Mononuclear cell (primary cell): ENCODE measurements around the gene CTDP1. TPM values are rescaled to one million over a fixed set of nuclear protein-coding genes. Genes with fewer than 3 reads are reported as not detected.

Source experiments
- H3K27me3 ChIP-seq: 2 replicates; pipeline ENCODE4 v1.6.0; 2011; ENCODE audit warnings: low read length, control low read depth; ENCODE audit not compliant: insufficient read depth
- H3K4me1 ChIP-seq: 2 replicates; pipeline ENCODE4 v1.5.1; 2011; ENCODE audit warnings: mild to moderate bottlenecking, low read length, control low read depth; ENCODE audit not compliant: insufficient read depth
- H3K4me3 ChIP-seq: 2 replicates; pipeline ENCODE4 v1.5.1; 2011; ENCODE audit warnings: mild to moderate bottlenecking, low read length, moderate library complexity
- H3K9me3 ChIP-seq: 2 replicates; pipeline ENCODE4 v1.5.1; 2011; ENCODE audit warnings: low read depth, mild to moderate bottlenecking, control low read depth, low read length
- total RNA-seq: library from RNA; depleted of rRNA; stranded (reverse); fragments of >200 nt; gene quantifications from one replicate; pipeline ENCODE4 v1.2.3, GENCODE V29; 2012

Gene CTDP1
- total RNA-seq, 1 donor, result 34.8 TPM

DNA sequence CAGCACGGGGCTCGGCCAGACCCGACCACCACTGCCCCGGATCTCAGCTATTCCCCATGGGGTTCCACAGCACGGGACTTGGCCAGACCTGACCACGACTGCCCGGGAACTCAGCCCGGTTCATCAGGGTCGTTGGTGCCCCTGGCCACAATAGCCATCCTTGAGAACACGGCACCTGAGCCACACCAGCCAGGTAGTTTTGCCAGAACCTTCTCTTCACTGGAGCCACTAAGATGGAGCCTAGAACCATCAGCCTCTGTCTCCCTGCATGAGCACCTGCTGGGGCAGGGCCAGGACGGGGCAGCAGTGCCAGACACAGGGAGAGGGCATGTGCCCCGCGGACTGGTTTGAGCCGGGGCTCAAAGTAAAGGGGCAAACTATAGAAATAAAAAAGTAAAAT is 106.7 kb downstream of the CTDP1 start:
- H3K9me3 ChIP-seq, result no peaks in the 10 kb centered on the region
- no peak overlapping the region for H3K4me3 ChIP-seq
- peaks cover 27% of the 10 kb centered on the region for H3K4me1 ChIP-seq
- peaks cover 22% of the 10 kb centered on the region for H3K27me3 ChIP-seq

DNA sequence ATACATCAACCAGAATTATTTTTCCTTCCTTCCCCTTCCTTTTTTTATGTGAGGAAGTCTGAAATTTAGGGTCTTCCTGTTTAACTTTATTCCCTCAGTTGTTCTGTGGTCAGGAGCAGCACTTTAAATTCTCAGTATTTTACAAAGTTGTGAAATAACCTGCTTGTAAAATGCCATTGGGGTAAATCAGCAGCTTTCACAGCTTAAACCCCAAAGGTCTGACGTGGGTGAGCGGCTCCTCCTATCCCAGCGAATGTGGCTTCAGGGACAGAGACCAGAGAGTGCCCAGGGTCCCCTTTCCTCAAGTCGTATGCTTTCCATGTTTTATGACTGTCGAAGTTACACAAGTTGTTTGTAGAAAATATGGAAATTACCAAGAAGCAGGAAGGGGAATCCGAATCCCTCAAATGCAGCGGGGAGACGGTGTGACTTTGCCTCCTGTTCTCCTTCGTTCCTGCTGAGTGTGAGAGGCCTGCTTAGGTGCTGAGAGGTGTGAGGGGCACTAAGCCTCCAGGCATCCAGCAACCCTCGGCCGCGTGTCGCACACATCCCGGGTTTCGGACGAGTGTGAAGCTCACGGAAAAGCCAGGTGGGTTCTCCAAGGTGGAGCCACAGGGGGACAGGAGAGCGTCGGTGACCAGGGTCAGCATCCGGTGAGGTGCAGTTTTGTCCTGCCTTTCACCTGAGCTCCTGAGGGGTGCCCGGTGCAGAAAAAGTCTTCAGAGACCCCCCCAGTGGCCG is 107.4 kb downstream of the CTDP1 start:
- Histone ChIP-seq H3K4me3 (no peak overlapping the region), H3K4me1 (peaks cover 34% of the 10 kb centered on the region), H3K27me3 (peaks cover 22% of the 10 kb centered on the region), H3K9me3 (no peaks in the 10 kb centered on the region)

DNA sequence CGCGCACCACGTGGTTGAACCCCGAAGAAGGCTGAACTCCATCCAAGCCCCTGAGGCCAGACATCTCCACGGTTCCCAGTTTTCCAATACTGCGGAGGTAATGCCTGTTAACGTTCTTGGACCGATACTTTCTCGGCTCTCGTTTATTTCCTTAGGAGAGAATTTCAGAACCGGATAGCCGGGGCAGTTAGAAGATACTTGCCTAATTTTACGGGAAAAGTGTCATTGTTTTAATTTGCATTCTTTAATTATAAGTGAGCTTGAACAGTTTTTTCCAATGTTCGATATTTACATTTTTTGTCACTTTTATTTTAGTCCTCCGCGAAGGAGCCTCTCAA is 107.9 kb downstream of the CTDP1 start:
- Histone ChIP-seq H3K4me3 (no peak overlapping the region), H3K4me1 (peaks cover 39% of the 10 kb centered on the region), H3K27me3 (peaks cover 22% of the 10 kb centered on the region), H3K9me3 (no peaks in the 10 kb centered on the region)

DNA sequence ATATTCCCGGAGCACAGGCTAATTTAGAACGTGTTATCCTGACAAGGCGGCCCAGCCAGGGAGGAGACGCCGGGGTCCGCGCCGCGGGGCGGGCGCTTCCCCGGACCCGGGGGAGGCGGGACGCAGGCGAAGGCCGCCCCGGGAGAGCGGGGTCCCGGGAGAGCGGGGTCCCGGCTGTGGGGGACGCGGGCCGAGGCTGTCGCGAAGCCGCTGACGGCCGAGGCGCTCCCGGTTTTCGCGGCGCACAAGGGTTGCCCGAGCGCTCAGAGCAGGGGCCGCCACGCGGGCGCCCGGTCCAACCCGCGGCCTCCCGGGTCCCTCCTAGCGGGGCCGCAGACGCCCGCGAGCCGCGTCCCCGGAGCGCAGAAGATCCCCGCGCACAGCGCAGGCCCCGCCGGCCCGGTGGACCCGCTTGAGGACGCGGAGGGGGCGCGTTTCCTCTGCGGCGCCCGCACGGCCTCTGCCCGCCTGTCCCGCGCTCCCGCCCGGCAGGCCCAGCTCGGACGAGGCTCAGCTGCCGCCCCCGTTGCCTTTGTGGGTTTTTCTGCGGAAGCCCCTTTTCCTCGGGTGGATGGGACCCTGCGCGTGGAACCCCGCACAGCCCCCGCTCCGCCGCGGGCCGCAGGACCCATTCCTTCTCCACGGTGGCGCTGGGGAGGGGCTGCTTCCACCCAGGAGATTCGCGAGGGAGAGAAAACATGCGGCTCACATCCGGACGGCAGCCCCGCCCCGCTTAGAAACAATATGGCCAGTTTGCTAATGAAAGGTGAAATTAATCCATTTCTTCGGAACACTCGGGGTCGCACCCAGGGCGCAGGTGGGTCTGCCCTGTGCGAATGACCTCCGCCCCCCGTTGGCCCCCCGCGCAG is 108.5 kb downstream of the CTDP1 start:
- Histone ChIP-seq H3K9me3 (no peaks in the 10 kb centered on the region), H3K4me1 (peaks cover 45% of the 10 kb centered on the region), H3K27me3 (peaks cover 22% of the 10 kb centered on the region), H3K4me3 (no peak overlapping the region)

DNA sequence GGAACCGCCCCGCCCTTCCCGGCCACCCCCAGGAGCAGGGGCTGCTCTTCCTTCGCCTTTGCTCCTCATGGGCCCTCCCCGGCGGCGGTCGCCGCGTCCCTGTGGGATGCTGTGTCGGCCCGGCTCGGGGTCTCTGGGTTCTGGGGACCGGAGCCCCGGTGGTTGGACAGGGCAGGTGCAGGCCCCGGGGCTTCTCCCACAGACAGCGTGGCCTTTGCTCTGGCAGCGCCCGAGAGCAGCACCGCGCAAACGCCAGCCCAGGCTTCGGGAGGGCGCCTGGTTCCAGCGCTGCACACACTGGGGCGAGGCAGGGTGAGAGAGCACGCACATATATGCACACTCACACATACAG is 109.1 kb downstream of the CTDP1 start:
- no peaks in the 10 kb centered on the region for H3K9me3 ChIP-seq
- peaks cover 22% of the 10 kb centered on the region for H3K27me3 ChIP-seq
- no peak overlapping the region for H3K4me3 ChIP-seq
- H3K4me1 ChIP-seq, result peaks cover 50% of the 10 kb centered on the region

DNA sequence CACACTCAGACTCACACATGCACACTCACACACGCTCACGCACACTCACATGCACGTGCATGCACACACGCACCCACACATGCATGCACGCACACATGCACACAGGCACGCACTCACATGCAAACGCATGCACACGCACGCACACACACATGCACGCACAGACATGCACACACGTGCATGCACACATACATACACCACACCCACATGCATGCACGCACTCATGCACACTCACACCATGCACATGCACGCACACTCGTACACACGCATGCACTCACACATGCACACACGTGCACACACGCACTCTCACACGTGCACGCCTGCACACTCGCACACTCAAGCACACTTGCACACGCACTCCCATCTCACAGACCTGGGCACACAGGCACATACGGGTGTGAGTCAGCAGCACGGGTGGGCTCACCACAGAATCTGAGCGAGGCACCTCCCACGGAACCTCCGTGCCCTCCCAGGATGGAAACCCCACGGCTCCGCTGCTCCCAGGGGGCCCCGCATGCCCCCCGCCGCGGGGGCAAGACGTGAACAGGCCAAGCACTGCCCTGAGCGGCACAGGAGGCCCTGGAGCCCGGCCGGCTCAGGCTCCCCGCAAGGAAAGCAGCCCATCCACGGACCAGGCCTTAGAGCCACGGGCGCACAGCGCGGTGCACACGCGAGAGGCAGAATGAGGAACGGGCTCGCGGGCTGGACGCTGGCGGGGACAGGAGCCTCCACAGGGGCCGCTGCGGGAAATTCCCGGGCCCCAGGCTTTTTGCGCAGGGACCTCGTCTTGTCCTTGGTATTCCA is 109.7 kb downstream of the CTDP1 start:
- H3K4me1 ChIP-seq, result peaks cover 55% of the 10 kb centered on the region

DNA sequence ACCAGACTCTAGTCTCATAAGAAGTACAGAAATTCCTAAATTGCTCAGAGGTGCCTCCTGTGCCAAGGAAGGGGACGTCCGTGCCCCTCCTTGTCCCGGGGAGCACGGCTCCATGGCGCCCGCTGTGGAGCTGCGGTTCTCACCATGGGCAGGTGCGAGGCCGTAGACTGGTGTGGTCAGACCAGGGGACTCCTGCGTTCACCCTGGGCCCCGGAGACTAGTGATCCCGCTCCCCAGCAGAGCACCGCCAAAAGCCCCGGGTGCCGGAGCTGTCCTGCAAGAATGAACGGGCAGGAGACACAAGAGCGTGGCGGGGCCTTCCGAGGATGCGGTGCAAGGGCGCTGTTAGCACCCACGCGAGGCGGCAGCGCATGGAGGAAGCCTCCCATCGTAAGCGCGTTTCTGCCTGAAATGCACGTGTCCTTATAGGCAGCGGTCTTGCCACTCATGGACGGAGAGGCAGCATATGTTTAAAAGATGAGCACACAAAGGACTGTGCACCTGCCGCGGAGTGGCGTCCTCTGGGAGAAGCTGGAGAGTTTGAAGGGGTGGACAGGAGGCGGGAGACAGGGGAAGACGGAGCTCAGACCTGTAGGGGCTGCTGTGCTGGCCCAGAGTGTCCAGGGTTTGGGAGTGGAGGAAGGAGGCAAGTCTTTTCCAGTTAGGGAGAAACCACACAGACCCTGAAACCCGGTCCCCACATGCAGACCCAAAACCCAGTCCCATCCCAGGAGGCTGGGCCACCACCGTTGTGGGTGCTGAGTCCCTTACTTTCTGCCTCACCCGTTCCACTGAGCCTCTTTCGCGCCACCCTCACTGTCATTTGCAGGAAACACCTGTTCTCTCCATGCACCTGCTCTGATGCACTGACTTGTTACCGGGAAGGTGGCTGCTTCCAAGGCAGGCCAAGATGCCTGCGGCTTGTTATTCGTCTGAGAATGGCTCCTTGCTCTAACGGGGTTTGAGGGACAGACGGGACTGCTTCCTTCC is 110.6 kb downstream of the CTDP1 start:
- peaks cover 22% of the 10 kb centered on the region for H3K27me3 ChIP-seq
- no peaks in the 10 kb centered on the region for H3K9me3 ChIP-seq
- H3K4me1 ChIP-seq, result peaks cover 64% of the 10 kb centered on the region
- H3K4me3 ChIP-seq, result no peak overlapping the region

More for the DNA sequence above, 109.7 kb downstream of the CTDP1 start:
- H3K4me3 ChIP-seq, result no peak overlapping the region
- H3K27me3 ChIP-seq, result peaks cover 22% of the 10 kb centered on the region
- no peaks in the 10 kb centered on the region for H3K9me3 ChIP-seq

DNA sequence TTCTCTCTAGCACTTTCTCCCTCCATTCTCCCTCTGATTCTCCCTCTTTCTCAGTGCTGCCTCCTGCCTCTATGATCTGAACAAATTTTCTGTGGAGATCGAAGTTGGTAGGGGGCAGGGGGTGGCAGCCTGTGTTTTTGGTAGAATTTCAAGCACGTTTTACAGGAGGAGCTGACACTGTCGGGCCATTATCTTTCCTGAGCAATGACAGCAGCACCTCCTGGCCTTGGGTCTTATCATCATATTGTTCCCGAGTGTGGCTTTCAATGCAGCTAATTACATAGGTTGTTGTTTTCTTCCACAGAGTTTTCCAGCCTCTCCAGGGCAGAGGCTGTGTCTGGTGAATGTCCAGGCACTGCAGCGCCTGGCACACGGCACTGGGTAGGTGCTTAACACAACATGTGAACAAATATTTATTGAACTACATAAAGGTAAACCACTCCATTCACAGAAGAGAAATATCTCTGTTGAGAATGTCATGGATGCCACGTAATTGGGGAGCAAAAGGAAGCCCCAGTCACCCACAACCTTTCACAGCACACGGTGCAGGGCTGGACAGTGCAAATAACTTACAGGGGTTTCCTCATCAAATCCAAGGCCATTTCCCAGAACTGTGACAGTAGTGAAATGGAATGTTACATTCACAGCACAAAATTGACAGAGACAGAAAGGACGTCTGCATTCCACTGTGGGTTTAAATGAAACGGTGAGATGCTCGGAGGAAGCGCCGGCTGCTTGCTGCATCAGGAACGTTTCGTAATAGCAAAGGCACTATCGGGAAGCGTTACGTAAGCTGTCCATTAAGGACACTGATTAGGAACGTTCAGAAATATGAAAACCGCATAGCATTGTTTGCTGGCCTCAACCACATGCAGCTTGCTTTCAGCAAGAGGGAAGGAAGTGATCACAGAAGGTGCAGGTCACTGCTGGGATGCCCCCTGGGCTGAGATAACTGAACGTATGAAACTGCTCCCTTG is 111.7 kb downstream of the CTDP1 start:
- Histone ChIP-seq H3K4me1 (peaks cover 72% of the 10 kb centered on the region), H3K4me3 (no peak overlapping the region), H3K9me3 (no peaks in the 10 kb centered on the region), H3K27me3 (peaks cover 22% of the 10 kb centered on the region)

DNA sequence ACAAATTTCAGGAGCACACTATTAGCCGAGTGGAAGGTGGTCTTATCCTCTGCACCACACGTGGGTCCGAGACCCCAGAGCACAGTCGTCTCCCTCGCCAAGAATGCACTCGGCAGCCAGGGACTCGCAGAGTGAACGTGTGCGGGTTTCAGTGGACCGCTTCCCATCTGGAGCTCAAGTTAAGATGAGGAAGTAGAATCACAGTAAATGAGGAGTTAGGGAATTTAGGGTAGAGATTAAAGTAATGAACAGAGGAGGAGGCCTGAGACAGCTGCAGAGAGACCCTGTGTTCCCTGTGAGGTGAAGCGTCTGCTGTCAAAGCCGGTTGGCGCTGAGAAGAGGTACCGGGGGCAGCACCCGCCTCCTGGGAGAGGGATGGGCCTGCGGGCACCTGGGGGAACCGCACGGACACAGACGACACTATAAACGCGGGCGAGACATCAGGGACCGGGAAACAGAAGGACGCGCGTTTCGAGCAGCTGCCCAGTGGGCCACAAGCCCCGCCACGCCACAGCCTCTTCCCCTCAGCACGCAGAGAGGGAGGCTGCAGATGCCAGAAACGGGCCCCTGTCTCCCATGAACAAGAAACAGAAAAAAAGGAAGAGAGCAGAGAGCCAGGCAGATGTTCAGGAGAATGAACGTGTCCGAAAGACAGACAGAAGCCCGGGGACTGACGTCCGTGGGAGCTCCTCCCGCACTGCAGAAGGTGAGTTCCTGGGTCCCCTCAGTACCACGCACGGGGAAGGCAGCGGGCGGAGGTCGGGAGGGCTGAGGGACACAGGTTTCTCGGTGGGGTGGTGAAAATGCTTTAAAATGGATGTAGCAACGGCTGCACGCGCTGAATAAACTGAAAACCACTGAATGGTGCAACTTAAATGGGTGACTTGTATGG is 112.7 kb downstream of the CTDP1 start:
- peak overlapping the region; percentile 5 for H3K4me3 ChIP-seq
- H3K4me1 ChIP-seq, result peaks cover 71% of the 10 kb centered on the region
- H3K9me3 ChIP-seq, result no peaks in the 10 kb centered on the region
- H3K27me3 ChIP-seq, result peaks cover 22% of the 10 kb centered on the region

DNA sequence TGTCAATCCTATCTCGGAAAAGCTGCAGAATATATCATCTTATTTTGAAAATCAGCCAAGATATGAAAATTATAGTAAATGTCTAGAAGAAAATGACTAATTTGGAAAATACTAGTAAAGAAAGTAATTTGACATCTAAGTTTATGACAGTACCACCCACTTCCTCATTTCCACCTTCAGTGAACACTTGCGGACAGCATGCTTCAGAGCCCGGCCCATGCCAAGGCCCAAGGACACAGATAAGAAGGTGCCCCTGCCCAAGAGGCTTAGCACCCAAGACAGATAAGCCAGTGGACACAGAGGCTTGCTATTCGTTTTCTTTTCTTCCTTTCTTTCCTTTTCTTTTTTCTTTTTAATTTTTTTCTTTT is 113.4 kb downstream of the CTDP1 start:
- no peaks in the 10 kb centered on the region for H3K9me3 ChIP-seq
- peaks cover 68% of the 10 kb centered on the region for H3K4me1 ChIP-seq
- H3K27me3 ChIP-seq, result peaks cover 19% of the 10 kb centered on the region
- H3K4me3 ChIP-seq, result peak overlapping the region; percentile 5

DNA sequence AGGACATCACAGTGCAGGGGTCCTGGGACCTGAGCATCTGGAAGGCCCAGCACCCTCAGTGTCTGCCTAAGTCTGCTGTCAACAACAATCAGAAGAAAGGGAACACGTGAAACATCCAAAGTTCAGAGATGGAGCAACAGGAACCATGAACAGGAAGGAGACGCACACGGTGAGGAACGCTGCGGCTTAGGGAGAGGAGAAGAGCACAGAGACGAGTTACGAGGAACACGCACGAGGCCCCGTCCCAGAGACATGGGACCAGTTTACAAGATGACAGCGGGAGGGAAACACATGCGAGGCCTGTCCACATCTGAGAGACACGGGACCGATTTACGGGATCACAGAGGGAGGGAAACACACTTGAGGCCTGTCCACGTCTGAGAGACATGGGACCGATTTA is 115.2 kb downstream of the CTDP1 start:
- peaks cover 80% of the 10 kb centered on the region for H3K4me1 ChIP-seq
- no peaks in the 10 kb centered on the region for H3K9me3 ChIP-seq
- no peak overlapping the region for H3K4me3 ChIP-seq
- H3K27me3 ChIP-seq, result peaks cover 27% of the 10 kb centered on the region

DNA sequence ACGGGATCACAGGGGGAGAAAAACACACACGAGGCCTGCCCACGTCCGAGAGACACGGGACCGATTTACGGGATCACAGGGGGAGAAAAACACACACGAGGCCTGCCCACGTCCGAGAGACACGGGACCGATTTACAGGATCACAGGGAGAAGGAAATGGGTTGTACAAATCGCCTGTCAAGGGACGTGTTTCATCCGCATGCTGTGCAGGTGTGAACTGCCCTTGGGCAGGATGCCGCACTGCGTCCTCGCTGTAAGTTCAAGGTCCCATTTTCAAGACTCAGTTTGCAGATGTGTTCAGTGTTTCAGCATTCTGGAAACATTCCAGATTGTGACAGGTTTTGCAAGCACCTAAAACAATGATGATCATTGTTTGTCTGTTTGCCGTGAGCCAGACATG is 115.8 kb downstream of the CTDP1 start:
- Histone ChIP-seq H3K9me3 (no peaks in the 10 kb centered on the region), H3K4me3 (no peak overlapping the region), H3K27me3 (peaks cover 27% of the 10 kb centered on the region), H3K4me1 (peaks cover 78% of the 10 kb centered on the region)

DNA sequence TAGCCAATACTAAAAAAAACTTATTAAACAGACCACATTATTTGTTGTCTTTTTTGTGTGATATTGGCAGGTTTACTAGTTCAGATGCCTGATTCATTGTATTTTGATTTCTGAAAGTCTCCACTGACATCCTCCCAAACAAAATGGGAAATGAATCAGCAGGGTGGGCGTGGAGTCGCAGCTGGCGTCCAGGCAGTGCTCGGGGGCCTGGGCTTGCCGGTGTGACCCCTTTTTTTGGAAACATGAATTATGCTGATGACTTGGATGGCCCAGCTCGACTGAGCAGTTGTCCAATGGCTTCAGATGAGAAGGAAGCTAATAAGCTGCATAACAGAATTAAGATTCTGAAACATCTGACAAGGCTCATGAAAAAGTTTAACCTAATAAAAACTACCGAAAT is 116.4 kb downstream of the CTDP1 start:
- peaks cover 72% of the 10 kb centered on the region for H3K4me1 ChIP-seq
- no peak overlapping the region for H3K4me3 ChIP-seq
- H3K9me3 ChIP-seq, result no peaks in the 10 kb centered on the region
- H3K27me3 ChIP-seq, result peaks cover 27% of the 10 kb centered on the region
